CD4-positive, alpha-beta T cell treated with Interleukin-1 beta for 1 hour (primary cell): ENCODE measurements around the gene TIMM17A.
"Not testable (repeated sequence)": the region's sequence is repeated elsewhere in the genome, so short reads cannot be mapped to it uniquely, and the experiment has no call there.

Experiments
- DNase-seq, 2 donors: peaks; one replicate each; pipeline ENCODE4 v3.0.0-alpha.2; 2020 to 2022

TIMM17A gene

DNA sequence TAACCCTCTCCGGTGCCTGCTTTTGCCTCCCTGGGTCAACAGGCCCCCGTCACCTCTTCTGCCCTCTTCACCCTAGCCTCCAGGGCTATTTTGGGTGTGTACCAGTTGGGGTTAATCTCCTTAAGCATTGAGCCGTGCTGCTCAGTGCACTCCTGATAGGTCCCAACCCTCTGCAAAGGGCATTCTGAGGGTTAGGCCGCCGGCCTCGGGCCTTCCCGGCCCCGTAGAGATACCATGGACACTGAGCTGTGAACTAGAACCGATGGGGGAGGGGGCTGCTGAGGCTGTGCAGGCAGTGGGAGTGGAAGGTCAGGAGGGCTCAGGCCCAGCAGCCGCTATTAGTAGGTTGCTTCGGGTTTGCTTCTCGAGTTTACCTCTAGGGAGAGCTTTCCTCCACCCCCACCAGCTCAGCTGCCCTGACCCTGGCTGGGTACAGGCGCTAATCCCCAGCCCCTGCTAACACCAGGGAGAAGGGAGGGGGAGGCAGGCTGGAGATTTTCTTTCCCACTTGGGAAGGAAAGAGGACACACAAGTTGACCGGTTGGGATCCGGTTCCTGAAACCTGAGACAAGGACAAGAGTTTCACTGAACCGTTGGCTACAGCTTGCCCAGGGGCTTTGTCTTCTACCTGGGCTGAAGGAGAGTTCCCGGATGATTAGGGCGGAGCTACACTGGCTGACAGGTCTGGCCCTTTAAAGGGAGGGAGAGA, 13.7 kb upstream of the TIMM17A start:
- no peak for DNase-seq

DNA sequence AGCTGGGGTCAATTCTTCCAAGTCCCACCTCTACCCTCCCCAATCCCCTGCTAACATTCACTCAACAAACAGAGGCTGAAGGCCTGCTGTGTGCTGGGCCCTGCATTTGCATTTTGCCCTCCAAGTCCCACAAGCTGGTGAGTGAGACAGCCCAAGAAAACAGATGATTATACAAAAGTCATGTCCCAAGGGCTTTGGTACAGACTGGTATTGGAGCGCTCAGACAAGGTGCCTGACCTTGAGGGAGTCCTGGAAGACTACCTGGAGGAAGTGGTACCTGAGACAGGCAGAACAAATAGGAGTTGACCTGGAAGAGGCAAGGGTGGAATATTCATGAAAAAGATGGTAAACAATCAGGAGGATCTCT, 13.2 kb upstream of the TIMM17A start:
- DNase-seq: no peak

DNA sequence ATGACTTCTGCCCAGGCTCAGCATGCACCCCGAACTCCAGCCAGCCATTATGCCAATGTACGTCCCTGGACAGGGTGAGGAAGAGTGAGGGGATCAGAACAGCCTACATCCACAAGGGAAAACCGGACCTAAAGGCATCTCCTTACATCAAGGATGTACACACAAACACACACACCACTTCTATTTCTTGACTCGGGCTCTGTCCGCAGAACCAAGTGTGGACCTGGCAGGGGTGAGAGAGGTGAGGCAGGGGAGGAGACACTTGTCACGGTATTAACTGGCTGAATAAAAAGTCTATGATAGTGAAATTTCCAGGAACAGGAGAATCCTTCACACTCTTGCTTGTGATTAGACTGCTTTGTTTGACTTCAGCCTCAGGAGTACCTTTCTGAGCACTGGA, 11.3 kb upstream of the TIMM17A start:
- DNase-seq: no peak

DNA sequence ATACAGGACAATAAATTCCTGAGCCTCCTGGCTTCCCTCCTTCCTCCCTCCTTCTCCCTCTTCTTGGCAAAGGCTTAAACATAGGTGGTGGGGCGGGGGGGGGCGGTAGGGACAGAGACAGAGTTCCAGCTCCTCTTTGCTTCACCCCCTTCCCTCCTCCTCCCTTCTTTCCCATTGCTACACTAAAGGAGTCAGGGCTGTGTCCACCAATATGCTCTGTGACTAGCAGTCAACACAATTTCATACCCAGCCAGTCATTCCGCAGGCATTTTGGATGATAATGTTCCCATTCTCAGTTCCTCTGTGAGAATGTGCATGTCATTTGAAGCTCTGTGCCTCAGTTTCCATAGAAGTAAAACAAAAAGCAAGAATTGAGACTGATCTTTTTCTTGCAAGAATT, 10.7 kb upstream of the TIMM17A start:
- no peak for DNase-seq

DNA sequence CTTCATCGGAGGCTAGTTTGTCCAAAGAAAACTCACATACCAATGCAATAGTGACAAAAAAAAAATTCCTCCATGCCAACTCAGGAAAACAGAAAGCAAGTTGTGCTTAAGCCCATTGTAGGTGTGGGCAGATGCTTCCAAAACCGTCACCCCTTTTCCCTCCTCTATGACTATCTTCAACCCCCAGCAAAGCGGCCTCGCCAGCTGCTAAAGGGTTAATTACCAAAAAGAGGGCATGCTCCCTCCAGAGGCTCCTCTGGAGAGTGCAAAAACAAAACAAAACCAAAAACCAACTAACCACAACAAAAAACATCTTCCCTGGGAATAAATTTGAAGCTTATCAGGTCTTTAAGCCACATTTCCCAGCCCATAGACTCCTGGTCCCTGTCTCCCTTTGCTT, 10.1 kb upstream of the TIMM17A start:
- no peak for DNase-seq

DNA sequence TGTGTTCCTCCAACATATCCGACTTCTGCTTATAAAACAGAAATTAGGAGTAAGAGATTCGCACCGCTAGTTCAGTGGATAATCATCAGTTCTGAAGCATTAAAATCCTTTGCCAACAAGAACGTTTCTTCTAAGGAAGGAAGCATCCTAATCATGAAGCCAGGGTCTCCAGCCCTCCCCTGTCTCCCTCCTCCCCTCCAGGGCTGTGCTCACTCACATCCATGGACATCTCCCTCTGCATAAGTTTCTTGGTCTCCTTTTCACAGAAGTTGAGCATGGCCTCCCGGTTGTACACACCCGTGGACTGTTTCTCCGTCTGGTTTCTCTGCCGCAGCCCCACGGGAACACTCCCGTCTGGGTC, 9.5 kb upstream of the TIMM17A start:
- DNase-seq: no peak

DNA sequence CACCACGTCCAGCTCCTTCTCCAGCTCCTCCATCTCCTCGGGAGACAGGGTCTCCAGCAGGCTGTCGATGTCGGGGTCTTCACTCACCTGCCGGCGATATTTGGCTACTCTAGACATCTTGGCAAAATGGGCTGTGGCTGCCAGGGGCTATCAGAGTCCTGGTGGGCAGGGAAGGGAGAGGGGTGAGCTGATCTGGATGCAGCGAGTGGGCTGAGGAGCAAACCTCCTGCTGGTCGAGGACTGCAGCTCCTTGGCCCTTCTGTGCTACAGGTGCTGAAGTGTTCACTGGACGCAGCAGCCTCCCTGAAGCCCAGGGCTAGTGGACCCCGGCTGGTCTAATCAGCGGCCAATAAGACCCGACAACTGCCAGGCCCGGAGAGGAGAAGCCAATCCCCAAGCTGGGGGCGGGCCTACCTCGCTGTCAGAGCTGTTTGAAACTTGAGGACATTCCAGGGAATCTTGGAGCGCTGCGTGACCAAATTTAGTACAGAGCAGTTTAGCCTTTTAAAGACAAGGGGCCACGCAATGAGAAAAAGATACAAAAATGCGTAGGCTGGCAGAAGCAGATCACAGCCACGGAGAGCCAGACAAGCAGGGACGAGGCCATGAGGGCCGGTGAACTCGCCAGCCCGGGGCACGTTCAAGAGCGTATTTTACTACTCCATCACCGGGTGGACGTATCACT, 8.9 kb upstream of the TIMM17A start, which contains the start of gene LMOD1:
Gene LMOD1 (minus strand): TSS at position 325 of the 685 bp plus-strand sequence. CDS start 208 bp downstream, at position 117.
- no peak for DNase-seq

DNA sequence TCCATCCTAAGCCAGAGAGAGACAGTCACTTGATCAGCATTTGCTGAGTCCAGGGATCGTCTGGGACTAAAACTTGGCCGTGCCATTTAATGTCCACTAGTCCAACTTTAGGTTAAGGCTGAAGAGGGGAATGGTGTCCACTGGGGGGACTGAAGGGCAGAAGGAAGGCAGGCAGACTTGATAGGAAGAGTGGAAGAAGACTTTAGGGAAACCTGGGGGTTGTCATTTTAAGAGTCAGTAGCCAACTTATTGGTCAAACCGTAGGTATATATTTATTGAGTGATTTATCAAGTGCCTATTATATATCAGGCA, 7.7 kb upstream of the TIMM17A start:
- DNase-seq: no peak

DNA sequence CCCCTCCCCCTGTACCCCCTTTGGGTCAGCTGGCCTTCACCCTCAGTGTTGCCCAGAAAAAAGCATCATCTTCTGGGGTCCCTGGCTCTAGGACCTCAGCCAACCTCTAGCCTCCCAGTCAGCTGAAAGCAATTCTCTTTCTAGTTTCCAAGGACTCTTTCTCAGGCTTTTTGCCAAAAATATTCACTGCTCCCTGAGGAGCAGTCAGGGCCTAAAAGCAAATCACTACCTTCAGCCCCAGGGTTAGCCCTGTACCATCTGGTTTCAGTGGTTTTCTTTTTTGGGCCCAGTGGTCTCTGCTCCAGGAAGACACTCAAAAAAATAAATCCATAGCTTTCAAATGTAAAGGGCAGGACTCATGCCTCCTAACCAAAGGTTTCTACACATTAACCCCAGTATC, 5.8 kb upstream of the TIMM17A start:
- no peak for DNase-seq

DNA sequence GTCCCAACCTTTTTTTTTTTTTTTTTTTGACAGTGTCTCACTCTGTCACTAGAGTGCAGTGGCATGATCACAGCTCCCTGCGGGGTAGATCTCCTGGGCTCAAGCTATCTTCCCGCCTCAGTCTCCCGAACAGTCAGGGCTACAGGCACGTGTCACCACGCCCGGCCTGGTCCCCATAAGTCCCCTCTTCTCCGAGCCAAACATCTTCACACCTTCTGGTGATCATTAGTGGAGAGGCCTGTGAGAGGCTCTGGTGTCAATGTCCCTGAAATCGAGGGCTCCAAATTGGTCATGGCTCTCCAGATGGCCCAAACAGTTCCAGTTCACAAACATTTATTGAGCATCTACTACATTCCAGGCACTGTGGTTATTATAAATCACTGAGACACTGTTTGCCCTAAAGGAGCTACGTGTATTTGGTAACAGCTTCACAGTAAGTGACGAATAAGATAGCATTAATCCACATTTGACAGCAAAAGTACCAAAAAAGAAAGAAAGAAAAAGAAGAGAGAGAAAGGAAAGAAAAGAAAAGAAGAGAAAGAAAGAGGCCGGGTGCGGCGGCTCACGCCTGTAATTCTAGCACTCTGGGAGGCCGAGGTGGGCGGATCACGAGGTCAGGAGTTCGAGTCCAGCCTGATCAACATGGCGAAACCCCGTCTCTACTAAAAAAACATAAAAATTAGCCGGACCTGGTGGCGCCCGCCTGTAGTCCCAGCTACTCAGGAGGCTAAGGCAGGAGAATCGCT, 867 bp upstream of the TIMM17A start:
- no peak for DNase-seq

DNA sequence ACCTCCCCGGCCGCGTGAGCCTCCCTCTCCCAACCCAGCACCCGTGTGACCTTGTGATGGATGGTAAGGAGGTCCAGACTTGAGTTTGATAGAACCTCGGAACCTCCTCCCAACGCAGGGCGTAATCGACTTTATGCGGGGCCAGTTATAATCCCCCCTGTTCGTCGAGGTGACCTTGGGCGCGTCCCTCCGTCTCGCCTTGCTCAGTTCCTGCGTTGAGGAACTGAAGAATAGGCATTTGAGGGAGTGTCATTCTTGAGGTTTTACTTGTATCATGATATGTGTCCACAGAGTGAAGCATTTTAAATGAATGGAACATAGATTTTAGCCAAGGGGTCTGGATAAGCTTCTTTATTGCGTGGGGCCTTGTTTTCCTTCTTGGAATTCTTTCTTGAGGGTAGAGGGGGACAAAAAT, 433 bp downstream of the TIMM17A start:
- DNase-seq: no peak

DNA sequence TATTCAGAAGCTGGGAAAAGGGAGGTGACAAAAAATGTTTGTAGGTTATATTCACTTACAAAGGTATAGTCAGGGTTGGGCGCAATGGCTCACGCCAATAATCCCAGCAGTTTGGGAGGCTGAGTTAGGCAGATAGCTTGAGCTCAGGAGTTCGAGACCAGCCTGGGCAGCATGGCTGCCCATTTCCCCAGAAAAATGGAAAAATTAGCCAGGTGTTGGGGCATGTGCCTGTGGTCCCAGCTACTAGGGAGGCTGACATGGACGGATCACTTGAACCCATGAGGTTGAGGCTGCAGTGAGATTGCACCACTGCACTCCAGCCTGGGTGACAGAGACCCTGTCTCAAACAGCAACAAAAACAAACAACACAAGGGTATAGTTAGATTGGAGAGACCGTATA, 3.0 kb downstream of the TIMM17A start:
- DNase-seq: no peak

DNA sequence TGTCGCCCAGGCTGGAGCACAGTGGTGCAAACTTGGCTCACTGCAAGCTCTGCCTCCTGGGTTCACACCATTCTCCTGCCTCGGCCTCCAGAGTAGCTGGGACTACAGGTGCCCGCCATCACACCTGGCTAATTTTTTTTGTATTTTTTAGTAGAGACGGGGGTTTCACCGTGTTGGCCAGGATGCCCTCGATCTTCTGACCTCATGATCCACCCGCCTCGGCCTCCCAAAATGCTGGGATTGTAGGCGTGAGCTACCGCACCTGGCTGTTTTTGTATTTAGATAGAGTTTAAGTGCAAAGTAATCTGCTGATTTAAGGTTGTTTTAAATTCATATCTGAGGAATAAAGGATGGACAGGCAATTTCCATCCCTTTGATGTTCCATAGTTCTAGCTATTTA, 7.1 kb downstream of the TIMM17A start:
- not testable (repeated sequence) for DNase-seq

DNA sequence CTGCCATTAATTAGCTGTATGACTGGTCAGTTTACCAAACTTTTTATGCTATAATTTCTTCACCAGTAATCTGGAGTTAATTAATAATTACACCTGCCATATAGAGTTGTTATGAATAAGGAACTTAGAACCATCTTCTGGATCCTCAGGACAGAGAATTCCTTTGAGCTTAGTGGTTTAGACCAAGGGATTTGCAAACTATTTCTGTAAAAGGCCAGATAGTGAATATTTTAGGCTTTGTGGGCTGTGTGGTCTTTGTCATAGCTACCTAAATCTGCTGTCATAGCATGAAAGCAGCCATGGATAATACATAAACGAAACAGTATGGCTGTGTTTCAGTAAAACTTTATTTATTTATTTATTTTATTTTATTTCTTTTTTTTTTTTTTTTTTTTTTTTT, 9.0 kb downstream of the TIMM17A start:
- no peak for DNase-seq

DNA sequence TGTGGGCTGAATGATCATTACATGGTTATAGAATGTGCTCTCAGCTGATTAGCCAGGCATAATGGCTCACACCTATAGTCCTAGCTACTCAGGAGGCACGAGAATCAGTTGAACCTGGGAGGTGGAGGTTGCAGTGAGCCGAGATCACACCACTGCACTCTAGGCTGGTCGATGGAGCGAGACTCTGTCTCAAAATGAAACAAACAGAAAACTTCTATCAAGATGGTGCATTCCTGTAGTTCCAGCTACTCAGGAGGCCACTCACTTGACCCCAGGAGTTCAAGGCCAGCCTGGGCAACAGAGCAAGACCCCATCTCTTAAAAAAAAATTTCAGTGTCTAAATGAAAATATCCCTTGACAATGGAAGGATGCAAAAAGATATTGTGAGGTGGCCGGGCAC, 10.9 kb downstream of the TIMM17A start:
- DNase-seq: no peak

DNA sequence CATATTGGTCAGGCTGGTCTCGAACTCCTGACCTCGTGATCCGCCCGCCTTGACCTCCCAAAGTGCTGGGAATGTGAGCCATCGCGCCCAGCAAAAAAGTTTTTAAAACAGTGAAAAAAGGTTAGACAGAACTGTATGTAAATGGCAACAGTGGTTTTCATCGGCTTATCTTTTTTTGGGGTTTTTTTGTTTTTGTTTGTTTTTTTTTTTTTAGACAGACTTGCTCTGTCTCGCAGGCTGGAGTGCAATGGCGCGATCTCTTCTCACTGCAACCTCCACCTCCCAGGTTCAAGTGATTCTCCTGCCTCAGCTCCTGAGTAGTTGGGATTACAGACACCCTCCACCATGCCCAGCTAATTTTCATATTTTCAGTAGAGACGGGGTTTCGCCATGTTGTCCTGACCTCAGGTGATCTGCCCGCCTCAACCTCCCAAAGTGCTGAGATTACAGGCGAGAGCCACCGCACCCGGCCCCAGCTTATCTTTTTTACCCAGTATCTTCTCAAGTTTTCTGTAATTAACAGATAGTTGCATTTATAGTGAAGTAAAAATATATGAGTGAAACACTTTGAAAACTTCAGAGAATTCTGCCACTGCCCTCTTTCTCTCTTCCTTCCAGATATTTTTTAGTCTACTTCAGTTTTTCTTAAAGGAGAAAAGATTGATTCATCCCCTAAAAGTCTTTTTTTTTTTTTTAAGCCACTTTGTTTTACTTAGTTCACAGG, 13.1 kb downstream of the TIMM17A start:
- no peak for DNase-seq

DNA sequence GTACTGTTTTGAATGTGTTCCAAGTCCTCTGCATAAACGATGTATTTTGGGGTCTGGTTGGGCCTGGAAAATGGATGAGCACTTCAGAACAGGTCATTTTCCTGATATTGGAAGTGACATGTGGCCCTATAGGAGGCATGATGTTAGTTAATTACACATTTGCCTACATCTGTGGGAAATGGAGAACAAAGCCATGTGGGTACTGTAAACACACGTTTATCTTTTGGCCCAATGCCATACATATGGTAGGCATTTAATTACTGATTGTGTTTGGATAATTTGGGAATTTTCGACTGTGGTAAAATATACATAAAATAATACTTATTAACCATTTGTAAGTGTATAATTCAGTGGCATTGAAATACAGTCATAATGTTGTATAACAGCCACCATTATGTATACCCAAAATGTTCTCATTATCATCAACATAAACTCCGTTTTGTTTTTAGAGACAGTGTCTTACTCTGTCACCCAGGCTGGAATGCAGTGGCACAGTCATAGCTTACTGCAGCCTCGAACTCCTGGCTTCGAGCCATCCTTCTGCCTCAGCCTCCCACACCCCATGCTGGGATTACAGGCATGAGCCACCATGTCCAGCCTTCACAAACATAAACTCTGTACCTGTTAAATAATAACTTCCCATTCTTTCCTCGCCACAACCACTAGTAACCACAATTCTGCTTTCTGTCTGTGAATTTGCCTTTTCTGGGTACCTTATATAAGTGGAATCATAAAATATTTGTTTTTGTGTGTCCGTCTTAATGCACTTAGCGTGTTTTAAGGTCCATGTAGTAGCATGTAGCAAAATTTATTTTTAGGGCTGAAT, 15.2 kb downstream of the TIMM17A start:
- DNase-seq: no peak

DNA sequence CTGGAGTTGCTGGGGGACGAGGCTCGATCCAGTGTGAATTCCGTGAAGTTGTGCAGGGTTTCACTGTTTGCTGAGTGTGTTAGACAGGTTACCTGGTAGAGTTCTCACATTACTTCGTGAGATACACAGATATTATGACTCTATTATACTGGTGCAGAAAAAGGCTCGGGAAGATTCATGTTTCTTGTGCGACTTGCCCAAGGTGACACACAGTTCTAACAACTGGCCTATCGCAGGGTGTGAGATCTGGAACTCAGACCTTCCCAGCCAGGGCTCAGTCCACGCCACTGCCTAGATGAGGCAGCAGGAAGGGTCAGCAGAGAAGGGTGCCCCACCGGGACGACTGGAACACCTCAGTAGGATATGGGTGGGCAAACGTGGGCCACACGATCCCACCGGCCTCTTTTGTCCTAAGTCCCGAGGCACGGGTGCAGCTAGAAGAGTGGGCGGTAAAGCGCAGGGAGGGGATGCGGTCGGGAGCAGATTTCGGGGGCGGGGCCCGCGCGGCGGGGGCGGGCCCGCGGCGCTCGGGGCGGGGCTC, 26.8 kb downstream of the TIMM17A start:
- DNase-seq: peak; percentile 69 to 75

DNA sequence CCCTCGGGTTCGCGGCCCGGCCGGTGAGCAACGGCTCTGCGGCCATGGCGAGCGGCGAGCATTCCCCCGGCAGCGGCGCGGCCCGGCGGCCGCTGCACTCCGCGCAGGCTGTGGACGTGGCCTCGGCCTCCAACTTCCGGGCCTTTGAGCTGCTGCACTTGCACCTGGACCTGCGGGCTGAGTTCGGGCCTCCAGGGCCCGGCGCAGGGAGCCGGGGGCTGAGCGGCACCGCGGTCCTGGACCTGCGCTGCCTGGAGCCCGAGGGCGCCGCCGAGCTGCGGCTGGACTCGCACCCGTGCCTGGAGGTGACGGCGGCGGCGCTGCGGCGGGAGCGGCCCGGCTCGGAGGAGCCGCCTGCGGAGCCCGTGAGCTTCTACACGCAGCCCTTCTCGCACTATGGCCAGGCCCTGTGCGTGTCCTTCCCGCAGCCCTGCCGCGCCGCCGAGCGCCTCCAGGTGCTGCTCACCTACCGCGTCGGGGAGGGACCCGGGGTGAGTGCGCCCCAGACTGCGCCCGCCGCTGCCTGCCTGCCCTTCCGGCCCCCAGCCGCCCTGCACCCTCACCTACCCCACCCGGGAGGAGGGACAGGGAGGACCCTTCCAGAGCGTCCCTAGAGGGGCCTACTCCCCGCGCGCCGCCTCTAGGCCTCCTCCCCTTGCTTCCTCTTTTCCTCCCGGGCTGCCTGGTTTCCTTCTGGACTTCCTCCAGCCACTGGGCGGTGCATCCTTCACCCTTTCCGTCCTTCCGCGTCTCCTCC, 27.5 kb downstream of the TIMM17A start, which contains the start of gene RNPEP:
Gene RNPEP (plus strand): TSS at position 26 of the 757 bp plus-strand sequence. CDS start 19 bp downstream, at position 45.
- DNase-seq: peak; percentile 50 to 56

DNA sequence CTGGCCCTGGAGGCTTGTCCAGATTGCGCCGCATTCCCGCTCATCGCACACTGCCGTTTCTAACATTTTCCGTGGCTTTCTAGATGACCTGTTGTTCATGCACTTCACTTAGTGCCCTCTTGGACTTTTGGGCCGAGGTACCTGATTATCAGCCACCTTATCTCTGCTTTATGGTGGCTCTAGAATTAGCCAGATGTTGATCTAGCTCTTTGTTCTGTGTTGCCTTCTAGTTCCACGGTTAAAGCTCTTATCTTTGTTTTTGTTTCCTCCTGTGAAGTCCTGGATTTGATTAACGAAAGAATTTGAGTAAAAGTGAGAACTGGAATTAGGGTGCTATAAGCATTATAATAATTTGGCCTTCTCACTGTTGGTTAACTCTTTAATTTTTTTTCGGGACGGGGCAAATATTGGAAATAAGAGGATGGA, 28.1 kb downstream of the TIMM17A start:
- DNase-seq: no peak

DNA sequence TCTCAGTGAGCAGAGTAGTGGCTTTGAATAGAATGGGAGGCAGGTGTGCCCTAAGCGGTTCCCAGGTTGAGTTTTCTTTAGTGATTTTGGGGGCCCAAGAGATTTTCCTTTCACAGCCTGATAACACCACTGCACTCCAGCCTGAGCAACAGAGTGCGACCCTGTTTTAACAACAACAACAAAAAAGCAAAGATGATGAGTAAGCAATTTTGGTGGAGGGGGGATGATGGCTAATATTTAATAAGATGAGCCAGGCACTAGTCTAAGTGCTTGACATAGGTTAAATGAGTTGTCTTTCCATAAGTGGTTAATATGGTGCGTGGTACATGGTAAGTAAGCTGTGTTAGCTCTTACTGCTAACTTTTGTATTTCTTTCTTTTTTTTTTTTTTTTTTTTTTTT, 29.1 kb downstream of the TIMM17A start:
- no peak for DNase-seq
